ENCODE results near the gene YWHAH. TPM values are rescaled to one million over a fixed set of nuclear protein-coding genes. Genes with fewer than 3 reads are reported as not detected.

Gene YWHAH
- total and polyA plus RNA-seq, 2 of the 8 experiments (the other 6 are each of a cell fraction or from before 2014, with no cell fraction given) = 146 to 247 TPM

GRCh38 chr22:31917227-31917921, 27.0 kb upstream of the YWHAH start:
- POLR2A ChIA-PET (ENCODE audit: partially characterized antibody) = interaction anchor here (0.7 to 1.5 kb wide), 3 partner anchors 10 to 26 kb away, joined by 3 to 4 read pairs (median 3); no protein-coding TSS in a partner anchor

More at GRCh38 chr22:31917227-31917921, 27.0 kb upstream of the YWHAH start:
- Histone ChIP-seq H3K27ac (ENCODE audit: low read depth, low read length) (no peak overlapping the region), H3K23ac (ENCODE audit: insufficient read length) (no peak overlapping the region), H3K9ac (replicated peaks in 1 of 4; ENCODE audit: extremely low read depth in 1 of 4, low read depth in 3 of 4, low read length in 3 of 4) (no peak overlapping the region), H4K5ac (ENCODE audit: insufficient read length, low read depth, low read length) (no peak overlapping the region), H2AK5ac (ENCODE audit: low read depth, low read length) (no peak overlapping the region), H3K4me1 (replicated peaks in 1 of 4; ENCODE audit: control insufficient read depth in 3 of 4, insufficient read depth in 4 of 4, low read length in 3 of 4) (no peaks in the 10 kb centered on the region), H4K8ac (ENCODE audit: extremely low read depth, insufficient read depth, low read length) (no peak overlapping the region; the same call in 1 of the 2 replicates), H4K20me1 (replicated peaks in 1 of 2; ENCODE audit: control insufficient read depth in 1 of 2, insufficient read depth in 2 of 2, low read length in 2 of 2) (no peaks in the 10 kb centered on the region), H3K23me2 (ENCODE audit: low read depth, low read length) (no peaks in the 10 kb centered on the region), H3K27me3 (replicated peaks in 1 of 4; ENCODE audit: control insufficient read depth in 3 of 4, extremely low read depth in 1 of 4, insufficient read depth in 3 of 4, low read length in 3 of 4) (no peaks in the 10 kb centered on the region), H2BK20ac (ENCODE audit: low read length) (no peak overlapping the region), H3K4me3 (ENCODE audit: extremely low read depth in 1 of 4, insufficient read depth in 2 of 4, low read depth in 3 of 4, low read length in 4 of 4) (no peak overlapping the region), H3K4ac (replicated peaks; ENCODE audit: insufficient read length, low read depth, low read length) (no peak overlapping the region), H3K9me3 (ENCODE audit: insufficient read depth in 2 of 2, low read depth in 1 of 2, low read length in 1 of 2) (no peaks in the 10 kb centered on the region), H3K79me1 (ENCODE audit: low read depth, low read length) (no peaks in the 10 kb centered on the region), H2BK5ac (ENCODE audit: low read depth, low read length) (no peak overlapping the region), H3K36me3 (ENCODE audit: control insufficient read depth in 2 of 4, insufficient read depth in 4 of 4, low read length in 3 of 4) (no peaks in the 10 kb centered on the region), H2AFZ (ENCODE audit: low read length) (no peak overlapping the region), H3K4me2 (ENCODE audit: insufficient read depth in 1 of 2, low read depth in 2 of 2, low read length in 2 of 2) (no peak overlapping the region), H2BK120ac (replicated peaks; ENCODE audit: low read depth, low read length) (no peak overlapping the region), H3K79me2 (ENCODE audit: control insufficient read depth in 1 of 2, insufficient read depth in 2 of 2, low read length in 2 of 2) (no peaks in the 10 kb centered on the region), H3K18ac (ENCODE audit: extremely low read depth, low read length) (no peak overlapping the region), H4K91ac (replicated peaks; ENCODE audit: insufficient read length, low read length) (no peak overlapping the region), H3K14ac (ENCODE audit: insufficient read length) (no peak overlapping the region), H2BK15ac (ENCODE audit: low read length) (no peak overlapping the region), H2BK12ac (ENCODE audit: low read depth, low read length) (no peak overlapping the region), H3K56ac (replicated peaks; ENCODE audit: insufficient read length, low read depth, low read length) (no peak overlapping the region)
- TF ChIP-seq CHD1 (IDR thresholded peaks at IDR 0.05; ENCODE audit: low read depth, low read length) (no peak), MAFK (IDR thresholded peaks at IDR 0.05; ENCODE audit: low read depth, low read length) (no peak), HDAC6 (IDR thresholded peaks at IDR 0.05; ENCODE audit: low read depth, low read length) (no peak), YY1 (IDR thresholded peaks at IDR 0.05; ENCODE audit: low read depth, low read length) (no peak), POLR2A (IDR thresholded peaks at IDR 0.05; ENCODE audit: control extremely low read depth in 1 of 2, low read depth in 2 of 2, low read length in 2 of 2) (no peak), EP300 (IDR thresholded peaks at IDR 0.05; ENCODE audit: borderline replicate concordance in 1 of 2, low read depth in 2 of 2, low read length in 2 of 2) (no peak), TAF7 (optimal IDR thresholded peaks at IDR 0.05; ENCODE audit: borderline replicate concordance, low read depth, low read length) (no peak), SP2 (IDR thresholded peaks at IDR 0.05; ENCODE audit: low read length) (no peak), CREB1 (IDR thresholded peaks at IDR 0.05) (no peak), JUND (IDR thresholded peaks at IDR 0.05; ENCODE audit: low read length) (no peak), FOSL1 (IDR thresholded peaks at IDR 0.05; ENCODE audit: insufficient read depth, low read depth, low read length) (no peak)
- DNase-seq (ENCODE audit: low read depth in 1 of 2, low spot score in 2 of 2) (no peak), FAIRE-seq (no peak)
- WGBS, 2 experiments (ENCODE audit: extremely low coverage in 1 of 2, insufficient coverage in 1 of 2, insufficient read length in 1 of 2, insufficient replicate concordance in 2 of 2, low coverage in 1 of 2, low lambda C conversion rate in 2 of 2, missing lambda C conversion rate in 1 of 2) = 85% methylated on average over 17 of the region's 17 CpGs; no CpG with 5 or more reads in 1 of the 2 experiments
- CTCF ChIA-PET (ENCODE audit: partially characterized antibody) = interaction anchor here (0.7 to 1.9 kb wide), 5 partner anchors 9 to 45 kb away, joined by 3 to 9 read pairs (median 3); no protein-coding TSS in a partner anchor

Data from H1 (cell line).